GM12878 (cell line): ENCODE results near the gene SCAF8. TPM values are rescaled to one million over a fixed set of nuclear protein-coding genes. Genes with fewer than 3 reads are reported as not detected.

Experiments used
- ATAC-seq: fragments of 200-7000 bp; cut with Tn5 transposase; 3 replicates; pipeline ENCODE4 v1.9.1; 2020; ENCODE audit warnings: mild to moderate bottlenecking, moderate library complexity
- BruUV-seq: library from RNA; stranded (reverse); fragments of 400-500 nt; replicated peaks from 2 replicates; lab custom pipeline; 2021; lab: Mats Ljungman, UMichigan
- CTCF ChIA-PET: fragments of 300-600 bp; sonication (Branson Sonifier 250); formaldehyde crosslinking; extraction: SDS; loops from one replicate; lab custom pipeline; 2021; ENCODE audit warnings: inconsistent platforms; lab: Yijun Ruan, JAX
- POLR2A ChIA-PET: fragments of 350-600 bp; formaldehyde crosslinking; extraction: SDS; loops from one replicate; lab custom pipeline; 2021; ENCODE audit warnings: inconsistent platforms; lab: Charles Lee
- RAD21 ChIA-PET: fragments of 300-600 bp; sonication (Branson Sonifier 250); formaldehyde crosslinking; loops from one replicate; lab custom pipeline; 2023; ENCODE audit warnings: antibody characterized with exemption; ENCODE audit not compliant: unreplicated experiment; lab: Charles Lee
- SMC1A ChIA-PET: fragments of 300-600 bp; sonication (Branson Sonifier 250); formaldehyde crosslinking; loops from one replicate; lab custom pipeline; 2023; ENCODE audit not compliant: unreplicated experiment, uncharacterized antibody; lab: Charles Lee
- DNase-seq: peaks from one replicate; pipeline ENCODE4 v3.0.0-alpha.2; 2011; ENCODE audit warnings: low read depth, low spot score
- FAIRE-seq: peaks from 3 replicates; lab custom pipeline; 2011; peaks lifted over from hg19 to GRCh38; lab: Jason Lieb, UNC
- H2AFZ ChIP-seq: 2 replicates; pipeline ENCODE4 v1.6.0; 2011; ENCODE audit warnings: low read depth, low read length, control low read depth; ENCODE audit not compliant: control insufficient read depth
- H3K27ac ChIP-seq: 2 replicates; pipeline ENCODE4 v1.5.1; 2011; ENCODE audit warnings: control low read depth; ENCODE audit not compliant: control insufficient read depth, insufficient read depth
- H3K27me3 ChIP-seq, 2 experiments: replicated peaks in 1 of 2; 2 replicates each; pipeline versions ENCODE4 v1.6.0 to v1.6.1; 2011; ENCODE audit warnings: low read length in 1 of 2; ENCODE audit not compliant: control insufficient read depth in 2 of 2, insufficient read depth in 2 of 2
- H3K36me3 ChIP-seq, 2 experiments: 2 replicates each; pipeline ENCODE4 v1.5.1; 2011; ENCODE audit warnings: low read length in 1 of 2; ENCODE audit not compliant: control insufficient read depth in 2 of 2, insufficient read depth in 2 of 2
- H3K4me1 ChIP-seq: 2 replicates; pipeline ENCODE4 v1.6.1; 2011; ENCODE audit warnings: mild to moderate bottlenecking, low read length, moderate library complexity, mixed read lengths; ENCODE audit not compliant: control insufficient read depth, insufficient read depth
- H3K4me2 ChIP-seq: 2 replicates; pipeline ENCODE4 v1.6.0; 2011; ENCODE audit warnings: control low read depth; ENCODE audit not compliant: control insufficient read depth, insufficient read depth
- H3K4me3 ChIP-seq: fragments of 200-600 bp; sonication (generic); 2 replicates; pipeline ENCODE4 v1.5.1; 2016
- H3K79me2 ChIP-seq: 2 replicates; pipeline ENCODE4 v1.6.0; 2011; ENCODE audit warnings: low read length; ENCODE audit not compliant: control insufficient read depth, insufficient read depth
- H3K9ac ChIP-seq: 2 replicates; pipeline ENCODE4 v1.8.0; 2011; ENCODE audit warnings: low read length, control low read depth, mixed read lengths; ENCODE audit not compliant: control insufficient read depth, insufficient read depth
- H3K9me3 ChIP-seq: replicated peaks from 3 replicates; pipeline ENCODE4 v1.5.1; 2011; ENCODE audit warnings: mild to moderate bottlenecking, low read length; ENCODE audit not compliant: control insufficient read depth, insufficient read depth
- H4K20me1 ChIP-seq: 2 replicates; pipeline ENCODE4 v1.6.0; 2011; ENCODE audit not compliant: control insufficient read depth, insufficient read depth
- CEBPB ChIP-seq, 2 experiments: fragments of 150-350 bp in 1 of 2; IDR thresholded peaks; 2 replicates each; pipeline ENCODE4 v1.6.1; 2012 to 2014; ENCODE audit warnings: low read depth in 2 of 2, low read length in 2 of 2, borderline replicate concordance in 1 of 2, inconsistent platforms in 1 of 2
- CREM ChIP-seq: IDR thresholded peaks from 2 replicates; pipeline ENCODE4 v1.6.1; 2014; ENCODE audit warnings: antibody characterized with exemption, low read depth
- POLR2A ChIP-seq: IDR thresholded peaks from 2 replicates; pipeline ENCODE4 v1.6.1; 2011; ENCODE audit warnings: low read depth, mild to moderate bottlenecking, low read length
- RCOR1 ChIP-seq: conservative IDR thresholded peaks from 2 replicates; pipeline ENCODE4 v1.6.1; 2012; ENCODE audit warnings: low read depth, low read length, improper control_type of control experiment
- SIX5 ChIP-seq: IDR thresholded peaks from 2 replicates; pipeline ENCODE4 v1.6.1; 2011; ENCODE audit warnings: mild to moderate bottlenecking, low read depth, low read length, moderate library complexity; ENCODE audit not compliant: severe bottlenecking
- SMAD1 ChIP-seq: fragments of 450-650 bp; IDR thresholded peaks from 2 replicates; pipeline ENCODE4 v1.6.1; 2018; ENCODE audit warnings: mild to moderate bottlenecking, low read depth; ENCODE audit not compliant: partially characterized antibody
- STAT3 ChIP-seq: IDR thresholded peaks from 2 replicates; pipeline ENCODE4 v1.6.1; 2011; ENCODE audit warnings: low read depth, low read length, improper control_type of control experiment
- WGBS: methylation state at CpG from one replicate; pipeline ENCODE4 v1.1.6; 2016; ENCODE audit warnings: low lambda C conversion rate; ENCODE audit not compliant: insufficient replicate concordance, insufficient coverage; ENCODE audit errors: missing lambda C conversion rate; 5-methylcytosine and 5-hydroxymethylcytosine counted together
- in situ Hi-C: fragments of 300-500 bp; cut with MboI; formaldehyde crosslinking; loops from 9 replicates; pipeline ENCODE4 v1.14.3; 2018; ENCODE audit warnings: mixed read lengths
- intact Hi-C: fragments of 100-400 bp; cut with micrococcal nuclease; formaldehyde crosslinking; loops from one replicate; pipeline ENCODE4 v1.14.2; 2022; ENCODE audit not compliant: unreplicated experiment
- polyA plus RNA-seq, 11 experiments: library from polyadenylated mRNA; depleted of rRNA in 4 of 11; unstranded in 6 of 11; stranded (reverse) in 5 of 11; fragments of >200 nt; fragmentation: Nextera tagmentation in 4 of 11; fragmentation: Illumina TruSeq in 1 of 11; extraction: Ambion mirVana in 4 of 11; extraction: Trizol in 1 of 11; gene quantifications; 1 replicate in 1 of 11; 2 replicates in 10 of 11; pipeline versions ENCODE4 v1.2.1 to v1.2.3, GENCODE V29; 2011 to 2016; ENCODE audit warnings: inconsistent platforms in 2 of 11, missing spikeins in 2 of 11, low read depth in 1 of 11
- total RNA-seq, 4 experiments: library from RNA; depleted of rRNA in 3 of 4; stranded (reverse); fragments of >200 nt in 3 of 4; fragmentation: Illumina TruSeq in 1 of 4; extraction: Trizol in 1 of 4; gene quantifications; 2 replicates each; pipeline versions ENCODE4 v1.2.1 to v1.2.3, GENCODE V29; 2013 to 2021
- TF ChIP-seq, protein P1 (sequence below): fragments of 450-650 bp; IDR thresholded peaks from 2 replicates; pipeline ENCODE4 v1.6.1; 2017; ENCODE audit warnings: mild to moderate bottlenecking, low read depth, inconsistent platforms; ENCODE audit not compliant: poor library complexity, severe bottlenecking
- TF ChIP-seq, protein P2 (sequence below): fragments of 450-650 bp; IDR thresholded peaks from 2 replicates; pipeline ENCODE4 v1.6.1; 2017; ENCODE audit warnings: mild to moderate bottlenecking, moderate library complexity

SCAF8 gene
- total and polyA plus RNA-seq, 10 of the 15 experiments (the other 5 are each of a cell fraction or from before 2014, with no cell fraction given): 8.1 to 28.8 (median 15.9) TPM

DNA sequence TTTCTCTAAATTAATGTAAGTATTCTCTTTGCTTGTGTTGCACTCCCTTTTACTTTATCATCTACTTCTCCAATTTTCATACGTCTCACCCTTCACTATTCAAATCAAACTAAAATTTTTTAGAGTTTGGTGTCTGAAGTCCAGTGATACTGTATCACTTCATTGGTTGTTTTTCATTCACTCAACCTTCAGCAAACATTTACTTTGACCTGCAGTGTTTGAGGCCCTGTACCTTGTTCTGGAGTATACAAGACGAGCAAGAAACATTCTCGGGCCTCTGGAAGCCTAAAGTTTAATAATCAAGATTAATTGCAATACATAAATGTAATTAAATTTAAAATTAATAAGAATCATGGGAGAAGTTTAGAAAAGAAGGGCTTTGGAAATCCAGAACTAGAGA is 64.6 kb downstream of the SCAF8 start:
- CTCF ChIA-PET: no interaction called here
- intact Hi-C loops: no loop called here
- no peak overlapping the region for H3K9ac ChIP-seq
- DNase-seq: no peak
- H2AFZ ChIP-seq: no peak overlapping the region
- TF ChIP-seq SIX5 (no peak), STAT3 (no peak), RCOR1 (no peak), POLR2A (no peak), CREM (no peak), CEBPB (IDR thresholded peaks at IDR 0.05; ENCODE audit: borderline replicate concordance in 1 of 2, low read depth in 2 of 2, low read length in 2 of 2) (no peak), SMAD1 (no peak)
- TF ChIP-seq, protein P1, sequence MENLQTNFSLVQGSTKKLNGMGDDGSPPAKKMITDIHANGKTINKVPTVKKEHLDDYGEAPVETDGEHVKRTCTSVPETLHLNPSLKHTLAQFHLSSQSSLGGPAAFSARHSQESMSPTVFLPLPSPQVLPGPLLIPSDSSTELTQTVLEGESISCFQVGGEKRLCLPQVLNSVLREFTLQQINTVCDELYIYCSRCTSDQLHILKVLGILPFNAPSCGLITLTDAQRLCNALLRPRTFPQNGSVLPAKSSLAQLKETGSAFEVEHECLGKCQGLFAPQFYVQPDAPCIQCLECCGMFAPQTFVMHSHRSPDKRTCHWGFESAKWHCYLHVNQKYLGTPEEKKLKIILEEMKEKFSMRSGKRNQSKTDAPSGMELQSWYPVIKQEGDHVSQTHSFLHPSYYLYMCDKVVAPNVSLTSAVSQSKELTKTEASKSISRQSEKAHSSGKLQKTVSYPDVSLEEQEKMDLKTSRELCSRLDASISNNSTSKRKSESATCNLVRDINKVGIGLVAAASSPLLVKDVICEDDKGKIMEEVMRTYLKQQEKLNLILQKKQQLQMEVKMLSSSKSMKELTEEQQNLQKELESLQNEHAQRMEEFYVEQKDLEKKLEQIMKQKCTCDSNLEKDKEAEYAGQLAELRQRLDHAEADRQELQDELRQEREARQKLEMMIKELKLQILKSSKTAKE: no peak
- TF ChIP-seq, protein P2, sequence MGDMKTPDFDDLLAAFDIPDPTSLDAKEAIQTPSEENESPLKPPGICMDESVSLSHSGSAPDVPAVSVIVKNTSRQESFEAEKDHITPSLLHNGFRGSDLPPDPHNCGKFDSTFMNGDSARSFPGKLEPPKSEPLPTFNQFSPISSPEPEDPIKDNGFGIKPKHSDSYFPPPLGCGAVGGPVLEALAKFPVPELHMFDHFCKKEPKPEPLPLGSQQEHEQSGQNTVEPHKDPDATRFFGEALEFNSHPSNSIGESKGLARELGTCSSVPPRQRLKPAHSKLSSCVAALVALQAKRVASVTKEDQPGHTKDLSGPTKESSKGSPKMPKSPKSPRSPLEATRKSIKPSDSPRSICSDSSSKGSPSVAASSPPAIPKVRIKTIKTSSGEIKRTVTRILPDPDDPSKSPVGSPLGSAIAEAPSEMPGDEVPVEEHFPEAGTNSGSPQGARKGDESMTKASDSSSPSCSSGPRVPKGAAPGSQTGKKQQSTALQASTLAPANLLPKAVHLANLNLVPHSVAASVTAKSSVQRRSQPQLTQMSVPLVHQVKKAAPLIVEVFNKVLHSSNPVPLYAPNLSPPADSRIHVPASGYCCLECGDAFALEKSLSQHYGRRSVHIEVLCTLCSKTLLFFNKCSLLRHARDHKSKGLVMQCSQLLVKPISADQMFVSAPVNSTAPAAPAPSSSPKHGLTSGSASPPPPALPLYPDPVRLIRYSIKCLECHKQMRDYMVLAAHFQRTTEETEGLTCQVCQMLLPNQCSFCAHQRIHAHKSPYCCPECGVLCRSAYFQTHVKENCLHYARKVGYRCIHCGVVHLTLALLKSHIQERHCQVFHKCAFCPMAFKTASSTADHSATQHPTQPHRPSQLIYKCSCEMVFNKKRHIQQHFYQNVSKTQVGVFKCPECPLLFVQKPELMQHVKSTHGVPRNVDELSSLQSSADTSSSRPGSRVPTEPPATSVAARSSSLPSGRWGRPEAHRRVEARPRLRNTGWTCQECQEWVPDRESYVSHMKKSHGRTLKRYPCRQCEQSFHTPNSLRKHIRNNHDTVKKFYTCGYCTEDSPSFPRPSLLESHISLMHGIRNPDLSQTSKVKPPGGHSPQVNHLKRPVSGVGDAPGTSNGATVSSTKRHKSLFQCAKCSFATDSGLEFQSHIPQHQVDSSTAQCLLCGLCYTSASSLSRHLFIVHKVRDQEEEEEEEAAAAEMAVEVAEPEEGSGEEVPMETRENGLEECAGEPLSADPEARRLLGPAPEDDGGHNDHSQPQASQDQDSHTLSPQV: no peak
- in situ Hi-C loops: no loop called here
- no peaks in the 10 kb centered on the region for H3K9me3 ChIP-seq
- peaks cover 1 to 8% of the 10 kb centered on the region in 2 experiments; a peak in 3 of 4 replicates for H3K36me3 ChIP-seq
- no peak for ATAC-seq
- FAIRE-seq: no peak
- WGBS: 94% methylated on average over 3 of the region's 3 CpGs
- H3K79me2 ChIP-seq: peaks cover 4% of the 10 kb centered on the region
- H3K4me1 ChIP-seq: peaks cover 5% of the 10 kb centered on the region
- H4K20me1 ChIP-seq: no peaks in the 10 kb centered on the region
- H3K4me3 ChIP-seq: no peak overlapping the region
- SMC1A ChIA-PET: no interaction called here
- POLR2A ChIA-PET: no interaction called here
- H3K27ac ChIP-seq: no peak overlapping the region
- RAD21 ChIA-PET: no interaction called here
- no peak overlapping the region for H3K4me2 ChIP-seq
- BruUV-seq: no TSS peak
- H3K27me3 ChIP-seq: no peaks in the 10 kb centered on the region
